NCI-H1092 treated with DMSO at 0.1 percent for 48 hours (cell line): ENCODE results near the gene SOSTDC1.
"Not testable (repeated sequence)": the region's sequence is repeated elsewhere in the genome, so short reads cannot be mapped to it uniquely, and the experiment has no call there.

ENCODE experiments used
- DNase-seq: peaks from one replicate; lab custom pipeline; 2025; lab: John Stamatoyannopoulos, UW

SOSTDC1 gene

DNA sequence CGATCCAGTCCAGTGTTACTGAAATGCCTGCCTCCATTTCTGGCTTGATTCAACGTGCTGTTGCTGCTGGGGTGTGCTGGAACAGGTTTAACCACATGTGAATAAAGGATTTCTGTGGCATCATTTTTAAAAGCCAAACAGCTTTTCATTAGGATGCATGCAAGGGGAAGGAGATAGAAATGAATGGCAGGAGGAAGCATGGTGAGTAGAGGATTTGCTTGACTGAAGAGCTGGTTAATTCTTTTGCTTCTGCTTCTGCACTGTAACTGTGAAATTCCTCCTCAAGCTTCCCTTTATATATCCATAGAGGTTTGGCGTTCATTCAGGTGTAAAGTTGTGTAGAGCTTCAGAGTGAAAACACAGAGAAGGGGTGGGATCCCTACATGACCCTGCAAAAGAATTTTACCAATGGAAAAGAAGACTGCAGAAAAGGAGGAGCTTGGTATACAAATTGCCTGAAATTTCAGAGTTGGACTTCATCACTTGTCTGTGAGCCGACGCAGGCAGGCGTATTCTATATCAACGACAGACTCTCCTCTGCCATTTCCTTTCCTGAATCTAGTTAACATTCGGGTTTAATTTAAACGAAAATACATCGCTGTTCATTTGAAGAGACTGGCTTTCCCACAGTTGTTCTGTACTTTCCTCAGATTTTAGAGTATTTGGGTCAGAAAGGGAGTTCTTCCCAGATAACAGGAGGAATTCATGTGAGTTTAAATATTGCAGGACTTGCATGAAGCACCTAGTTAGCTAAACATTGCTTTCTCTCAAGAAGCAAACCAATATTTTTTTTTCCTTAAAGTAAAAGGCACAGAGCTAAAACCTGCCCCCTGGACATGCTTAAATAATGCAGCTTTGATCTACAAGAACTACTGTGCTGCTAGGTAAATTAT lies at the start of gene SOSTDC1:
Gene SOSTDC1, minus strand, starts transcription at position 270 of the 893 bp plus-strand sequence. Its CDS starts 70 bp downstream, at position 200.
- DNase-seq: no peak

- DNase-seq: no peak
Observed at GRCh38 chr7:16514729-16515128, 49.2 kb upstream of the SOSTDC1 start.

DNA sequence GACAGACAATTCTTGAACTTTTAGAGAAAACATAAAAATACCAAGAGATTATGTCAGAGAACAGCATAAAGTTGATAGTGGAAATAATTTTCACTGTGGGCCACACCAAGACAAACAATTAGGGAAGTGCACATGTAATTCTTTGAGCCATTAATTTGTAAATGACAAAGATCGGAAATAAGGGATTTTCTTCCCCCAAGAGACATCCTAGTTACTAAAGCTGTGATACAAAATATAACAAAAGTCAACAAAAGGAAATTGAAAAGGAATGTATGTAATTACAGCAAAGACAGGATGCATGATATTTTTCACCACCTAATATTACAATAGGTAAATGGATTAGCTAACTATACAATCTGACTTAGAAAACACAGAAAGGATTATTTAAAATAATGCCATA lies 48.7 kb upstream of the SOSTDC1 start:
- DNase-seq: no peak

- DNase-seq: no peak
Observed at GRCh38 chr7:16512097-16512496, 46.6 kb upstream of the SOSTDC1 start.

- DNase-seq: no peak
Observed at GRCh38 chr7:16511314-16511713, 45.8 kb upstream of the SOSTDC1 start.

GRCh38 chr7:16509829-16510228 lies 44.3 kb upstream of the SOSTDC1 start:
- no peak for DNase-seq

GRCh38 chr7:16506422-16506821 lies 40.9 kb upstream of the SOSTDC1 start:
- not testable (repeated sequence) for DNase-seq

DNA sequence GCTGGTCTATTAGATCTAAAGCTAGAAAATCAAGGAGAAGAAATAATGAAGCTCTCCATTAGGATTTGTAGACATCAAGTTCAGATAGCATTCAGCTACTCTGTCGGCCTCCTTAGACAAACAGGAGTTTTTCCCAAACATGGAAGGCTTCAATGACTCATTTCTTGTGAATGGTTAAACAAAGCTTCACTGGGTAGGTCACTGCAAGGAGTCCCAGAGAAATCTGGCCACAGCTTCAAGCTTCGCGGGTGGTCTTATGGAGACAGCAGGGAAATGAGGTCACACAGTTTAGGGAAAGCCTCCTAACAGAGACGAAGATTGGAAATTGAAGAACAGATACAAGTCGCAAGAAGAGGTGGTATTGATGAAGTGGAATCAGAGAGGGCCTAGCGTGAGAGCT lies 38.5 kb upstream of the SOSTDC1 start:
- no peak for DNase-seq

- DNase-seq: no peak
Observed at GRCh38 chr7:16502303-16502702, 36.8 kb upstream of the SOSTDC1 start.

- no peak for DNase-seq
Observed at GRCh38 chr7:16498122-16498521, 32.6 kb upstream of the SOSTDC1 start.

GRCh38 chr7:16494955-16495719 lies 29.6 kb upstream of the SOSTDC1 start:
- no peak for DNase-seq

- no peak for DNase-seq
Observed at GRCh38 chr7:16494551-16494950, 29.0 kb upstream of the SOSTDC1 start.

DNA sequence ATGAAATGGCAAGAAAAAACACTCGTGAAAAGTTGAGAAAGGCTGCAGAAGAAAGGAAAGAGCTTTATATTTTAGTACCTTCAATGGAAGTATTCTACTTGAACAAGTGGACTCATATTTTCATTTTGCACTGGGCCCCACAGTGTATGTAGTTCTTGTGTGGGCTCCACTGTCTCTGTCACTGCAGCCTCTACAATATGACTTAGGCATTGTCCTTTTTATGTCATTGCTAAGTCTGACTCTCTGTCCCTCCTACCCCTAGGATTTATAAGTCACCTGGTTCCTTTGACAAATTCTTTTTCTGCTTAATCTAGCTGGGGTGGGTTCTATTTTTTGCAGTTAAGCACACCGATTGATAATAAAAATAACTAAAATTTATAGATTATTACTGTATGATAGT lies 27.7 kb upstream of the SOSTDC1 start:
- no peak for DNase-seq

DNA sequence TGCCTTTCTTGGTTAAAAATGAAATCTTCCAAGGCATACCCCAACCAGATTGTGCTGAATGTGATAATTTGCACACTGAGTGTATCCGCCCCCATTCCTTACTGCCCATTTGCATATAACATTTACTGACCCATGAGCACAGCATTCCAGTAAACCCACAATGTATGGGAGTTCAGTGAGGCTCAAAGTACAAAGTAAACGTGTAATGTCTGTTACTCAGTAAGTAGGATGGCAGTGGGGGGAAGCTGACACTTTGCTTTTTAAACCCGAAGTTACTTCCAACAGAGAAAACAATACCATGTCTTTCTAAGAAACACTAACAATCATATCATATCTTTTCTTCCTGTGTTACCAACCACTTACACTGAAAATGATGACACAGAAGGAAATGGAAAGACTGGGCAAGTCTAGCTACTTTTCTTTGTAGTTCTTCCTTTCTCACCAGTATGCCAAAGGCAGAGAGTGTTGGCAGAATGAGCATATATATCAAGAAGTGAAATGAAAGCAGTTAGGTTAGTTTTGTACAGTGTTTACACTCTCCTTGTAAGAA lies 27.1 kb upstream of the SOSTDC1 start:
- DNase-seq: no peak

DNA sequence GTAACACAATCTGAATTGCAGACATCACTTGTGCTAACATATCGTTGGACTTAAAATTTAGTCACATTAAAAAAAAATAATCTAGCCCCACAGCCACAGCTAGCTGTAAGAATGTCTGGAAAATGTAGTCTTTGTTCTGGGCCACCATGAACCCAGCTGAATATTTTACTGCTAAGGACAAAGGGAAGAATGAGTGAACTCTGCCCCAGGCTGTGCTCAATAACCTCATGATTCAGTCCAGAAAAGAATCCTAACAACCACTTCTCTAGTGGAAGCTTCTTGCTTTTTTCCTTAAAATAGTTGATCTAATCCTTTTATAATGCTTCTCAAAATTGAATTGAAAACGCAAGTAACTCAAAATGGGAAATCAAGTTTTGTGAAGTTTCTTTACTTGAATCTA lies 25.6 kb upstream of the SOSTDC1 start:
- no peak for DNase-seq

- DNase-seq: no peak
Observed at GRCh38 chr7:16484453-16485158, 19.1 kb upstream of the SOSTDC1 start.

DNA sequence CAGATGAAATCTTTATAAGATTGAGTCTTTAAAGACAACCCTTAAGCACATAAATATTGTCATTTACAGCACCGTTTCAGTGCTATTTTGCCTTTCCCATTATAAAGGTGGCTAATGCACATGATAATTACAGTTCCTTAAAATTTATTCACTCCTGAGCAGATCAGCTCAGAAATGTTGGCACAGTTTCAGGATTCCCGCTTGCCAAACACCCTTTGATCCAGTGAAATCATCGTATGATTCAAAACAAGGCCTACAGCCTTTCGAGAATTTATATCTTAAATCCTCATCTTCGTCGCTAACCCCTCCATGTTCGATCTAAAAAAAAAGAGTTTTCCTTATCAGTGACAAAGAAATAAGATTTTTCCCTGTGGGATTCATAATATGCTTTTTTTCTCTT lies 14.1 kb upstream of the SOSTDC1 start:
- no peak for DNase-seq

DNA sequence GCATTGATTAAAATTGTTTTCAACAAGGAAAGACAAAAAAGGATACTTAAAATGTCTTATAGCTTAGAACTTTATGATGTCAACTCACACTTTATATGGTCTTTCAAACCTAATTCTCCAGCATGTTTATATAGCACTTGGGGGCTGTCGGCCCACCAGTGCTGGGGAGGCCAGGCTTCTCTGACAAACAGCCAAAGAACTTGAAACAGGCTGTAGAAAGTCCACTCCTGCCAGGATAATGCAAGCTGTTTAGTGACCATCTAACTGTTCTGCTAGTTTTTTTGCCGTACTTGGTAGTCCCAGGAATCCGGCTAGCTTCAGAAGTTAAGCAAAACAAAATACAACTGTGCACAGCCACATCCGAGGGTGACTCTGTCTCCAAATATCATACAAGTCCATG lies 13.6 kb upstream of the SOSTDC1 start:
- no peak for DNase-seq

DNA sequence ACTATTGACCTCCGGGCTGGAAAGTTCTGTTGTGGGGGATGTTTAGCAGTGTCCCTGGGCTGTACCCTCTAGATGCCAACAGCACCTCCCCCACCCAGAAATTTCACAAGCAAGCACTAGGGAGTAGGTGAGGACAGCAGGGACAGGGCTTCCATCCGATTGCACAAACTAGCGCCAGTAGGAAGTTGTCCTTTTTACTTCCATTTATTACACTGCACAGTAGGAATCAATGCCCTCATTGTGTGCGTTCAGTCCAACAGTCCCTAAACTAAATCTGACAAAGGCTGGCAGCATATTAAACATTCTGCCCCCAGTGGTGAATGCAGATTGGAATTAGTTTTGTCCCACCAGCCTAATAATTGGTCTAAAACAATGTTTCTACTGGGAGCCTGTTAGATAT lies 6.4 kb upstream of the SOSTDC1 start:
- DNase-seq: no peak

GRCh38 chr7:16463949-16464715 lies 1.4 kb downstream of the SOSTDC1 start:
- DNase-seq: no peak

GRCh38 chr7:16463520-16463919 lies 2.0 kb downstream of the SOSTDC1 start:
- DNase-seq: no peak
